Right atrium auricular region (tissue), 2 donors: ENCODE measurements around the gene PIK3R5. TPM values are rescaled to one million over a fixed set of nuclear protein-coding genes. Genes with fewer than 3 reads are reported as not detected.

ENCODE experiments used
- DNase-seq: peaks from one replicate; pipeline ENCODE4 v3.0.0-alpha.2; 2019; ENCODE audit warnings: low spot score
- H3K27ac ChIP-seq, 2 donors: fragments of 200-600 bp; sonication (generic); 1 replicate in 1 of 2; 2 replicates in 1 of 2; pipeline ENCODE4 v1.5.1; 2016 to 2019
- H3K27me3 ChIP-seq, 2 donors: fragments of 200-600 bp; sonication (generic); one replicate each; pipeline versions ENCODE4 v1.5.1 to v1.6.0; 2017 to 2019
- H3K36me3 ChIP-seq: fragments of 200-600 bp; sonication (generic); one replicate; pipeline ENCODE4 v1.5.1; 2016
- H3K4me1 ChIP-seq, 2 donors: fragments of 200-600 bp; sonication (generic); one replicate each; pipeline versions ENCODE4 v1.5.1 to v1.6.0; 2017 to 2019
- H3K4me3 ChIP-seq, 2 donors: fragments of 200-600 bp; sonication (generic); 1 replicate in 1 of 2; 2 replicates in 1 of 2; pipeline ENCODE4 v1.5.1; 2017 to 2019; ENCODE audit warnings: mild to moderate bottlenecking in 1 of 2, moderate library complexity in 1 of 2
- H3K9me3 ChIP-seq, 2 donors: fragments of 200-600 bp; sonication (generic); one replicate each; pipeline ENCODE4 v1.5.1; 2019
- CTCF ChIP-seq, 2 donors: fragments of 200-600 bp; sonication (generic); IDR thresholded peaks; one replicate each; pipeline ENCODE4 v1.5.1; 2019; ENCODE audit warnings: antibody characterized with exemption in 2 of 2
- total RNA-seq, 2 donors: library from RNA; depleted of rRNA; stranded (reverse); fragments of >200 nt; gene quantifications; one replicate each; pipeline ENCODE4 v1.1.0, GENCODE V29; 2016

Gene PIK3R5
- total RNA-seq, 2 donors from 2014 or later = 5.0 to 7.5 TPM

GRCh38 chr17:8941980-8942622, 23.4 kb downstream of the PIK3R5 start:
- Histone ChIP-seq H3K27me3 (no peaks in the 10 kb centered on the region), H3K36me3 (no peaks in the 10 kb centered on the region), H3K4me1 (no peaks in the 10 kb centered on the region), H3K27ac (no peak overlapping the region), H3K9me3 (no peaks in the 10 kb centered on the region), H3K4me3 (no peak overlapping the region)
- TF ChIP-seq CTCF (IDR thresholded peaks at IDR 0.05) = no peak
- no peak for DNase-seq

- Histone ChIP-seq H3K36me3 (no peaks in the 10 kb centered on the region), H3K27me3 (no peaks in the 10 kb centered on the region), H3K4me1 (no peaks in the 10 kb centered on the region)
These were observed 24.0 kb downstream of the PIK3R5 start for GRCh38 chr17:8941520-8941919.

GRCh38 chr17:8940866-8941471, 24.5 kb downstream of the PIK3R5 start:
- Histone ChIP-seq H3K27me3 (no peaks in the 10 kb centered on the region), H3K4me3 (no peak overlapping the region), H3K36me3 (no peaks in the 10 kb centered on the region), H3K4me1 (no peaks in the 10 kb centered on the region), H3K27ac (no peak overlapping the region), H3K9me3 (no peaks in the 10 kb centered on the region)
- no peak for DNase-seq
- TF ChIP-seq CTCF (IDR thresholded peaks at IDR 0.05) = no peak

More at GRCh38 chr17:8941520-8941919, 24.0 kb downstream of the PIK3R5 start:
- no peak overlapping the region for H3K4me3 ChIP-seq
- no peak for DNase-seq
- no peaks in the 10 kb centered on the region for H3K9me3 ChIP-seq
- TF ChIP-seq CTCF (IDR thresholded peaks at IDR 0.05) = no peak
- no peak overlapping the region for H3K27ac ChIP-seq

- no peaks in the 10 kb centered on the region for H3K36me3 ChIP-seq
- H3K9me3 ChIP-seq = no peaks in the 10 kb centered on the region
- no peaks in the 10 kb centered on the region for H3K27me3 ChIP-seq
- H3K27ac ChIP-seq = no peak overlapping the region
- H3K4me1 ChIP-seq = no peaks in the 10 kb centered on the region
- no peak for TF ChIP-seq CTCF (IDR thresholded peaks at IDR 0.05)
- no peak for DNase-seq
- H3K4me3 ChIP-seq = no peak overlapping the region
These were observed 25.8 kb downstream of the PIK3R5 start for GRCh38 chr17:8939496-8940334.

GRCh38 chr17:8938933-8939332, 26.6 kb downstream of the PIK3R5 start:
- H3K27me3 ChIP-seq = no peaks in the 10 kb centered on the region
- H3K4me3 ChIP-seq = no peak overlapping the region
- H3K36me3 ChIP-seq = no peaks in the 10 kb centered on the region
- H3K9me3 ChIP-seq = no peaks in the 10 kb centered on the region
- no peak for TF ChIP-seq CTCF (IDR thresholded peaks at IDR 0.05)
- H3K4me1 ChIP-seq = no peaks in the 10 kb centered on the region
- DNase-seq = no peak
- H3K27ac ChIP-seq = no peak overlapping the region
